ENCODE data around the gene PPP1R18.

- no peak for TF ChIP-seq CTCF (IDR thresholded peaks at IDR 0.05; ENCODE audit: low read depth, low read length)
- TF ChIP-seq POLR2A (IDR thresholded peaks at IDR 0.05; ENCODE audit: extremely low read depth, insufficient read length), result no peak
- TF ChIP-seq MYC (IDR thresholded peaks at IDR 0.05; ENCODE audit: low read depth, low read length), result no peak
- TF ChIP-seq MAX (IDR thresholded peaks at IDR 0.05; ENCODE audit: low read depth, low read length), result no peak
These were observed 16.6 kb upstream of the PPP1R18 start for GRCh38 chr6:30703011-30703410.

Data from NB4 (cell line).